GM12872 (cell line): ENCODE results near the gene RTKN.

ENCODE experiments used
- CTCF ChIP-seq: IDR thresholded peaks from 3 replicates; pipeline ENCODE4 v1.5.1; 2011; ENCODE audit warnings: low read depth, mild to moderate bottlenecking, low read length, moderate library complexity; ENCODE audit not compliant: insufficient read depth

RTKN gene

GRCh38 chr2:74424995-74425406, 16.7 kb downstream of the RTKN start:
- TF ChIP-seq CTCF: no peak

GRCh38 chr2:74424139-74424992, 17.4 kb downstream of the RTKN start:
- TF ChIP-seq CTCF: no peak

GRCh38 chr2:74423231-74424095, 18.3 kb downstream of the RTKN start:
- no peak for TF ChIP-seq CTCF

- no peak for TF ChIP-seq CTCF
Observed at GRCh38 chr2:74421221-74421870, 20.4 kb downstream of the RTKN start, which contains the start of the genes C2orf81 and WDR54. C2orf81 (minus strand) TSS chr2:74421619; CDS start chr2:74421560, 59 bp downstream. WDR54 (plus strand) TSS chr2:74421730; CDS start chr2:74422154, 424 bp downstream.

- TF ChIP-seq CTCF: no peak
Observed at GRCh38 chr2:74420006-74420405, 21.7 kb downstream of the RTKN start.

- no peak for TF ChIP-seq CTCF
Observed at GRCh38 chr2:74419345-74419744, 22.4 kb downstream of the RTKN start.

- no peak for TF ChIP-seq CTCF
Observed at GRCh38 chr2:74418312-74418711, 23.4 kb downstream of the RTKN start.
